Loucy (cell line): Measurements from ENCODE around the gene KIAA0825.

Experiments
- H2AFZ ChIP-seq: fragments of 200-600 bp; sonication (generic); 2 replicates; pipeline ENCODE4 v1.6.0; 2016; ENCODE audit warnings: antibody characterized with exemption, mild to moderate bottlenecking, low read length, moderate library complexity
- H3F3A ChIP-seq: fragments of 200-600 bp; 2 replicates; pipeline ENCODE4 v1.6.0; 2016; ENCODE audit warnings: antibody characterized with exemption, low read depth, mild to moderate bottlenecking
- H3K27me3 ChIP-seq: fragments of 200-600 bp; sonication (generic); 2 replicates; pipeline ENCODE4 v1.6.1; 2014; ENCODE audit warnings: low read length, mild to moderate bottlenecking; ENCODE audit not compliant: insufficient read depth, poor library complexity, severe bottlenecking
- H3K36me3 ChIP-seq: fragments of 200-600 bp; sonication (generic); 2 replicates; pipeline ENCODE4 v1.6.1; 2016; ENCODE audit warnings: low read length; ENCODE audit not compliant: insufficient read depth
- H3K4me1 ChIP-seq: fragments of 200-600 bp; sonication (generic); 2 replicates; pipeline ENCODE4 v1.5.1; 2014; ENCODE audit warnings: low read length, mild to moderate bottlenecking; ENCODE audit not compliant: insufficient read depth, poor library complexity, severe bottlenecking
- H3K4me2 ChIP-seq: fragments of 200-600 bp; sonication (generic); 2 replicates; pipeline ENCODE4 v1.6.0; 2014; ENCODE audit warnings: antibody characterized with exemption, low read length, low read depth, mild to moderate bottlenecking; ENCODE audit not compliant: poor library complexity, severe bottlenecking
- H3K4me3 ChIP-seq: fragments of 200-600 bp; sonication (generic); 2 replicates; pipeline ENCODE4 v1.5.1; 2014; ENCODE audit warnings: low read length, mild to moderate bottlenecking, mixed read lengths; ENCODE audit not compliant: poor library complexity, severe bottlenecking
- H3K79me2 ChIP-seq: fragments of 200-600 bp; sonication (generic); 2 replicates; pipeline ENCODE4 v1.6.1; 2014; ENCODE audit warnings: low read length; ENCODE audit not compliant: insufficient read depth
- H3K9ac ChIP-seq: fragments of 200-600 bp; sonication (generic); 2 replicates; pipeline ENCODE4 v1.6.0; 2014; ENCODE audit warnings: mild to moderate bottlenecking, low read depth, low read length, moderate library complexity; ENCODE audit not compliant: poor library complexity, severe bottlenecking
- H3K9me2 ChIP-seq: fragments of 200-600 bp; sonication (generic); replicated peaks from 2 replicates; pipeline ENCODE4 v1.6.1; 2016; ENCODE audit warnings: low read depth, low read length, mixed read lengths
- H3K9me3 ChIP-seq: fragments of 200-600 bp; sonication (generic); 2 replicates; pipeline ENCODE4 v1.6.1; 2014; ENCODE audit warnings: mild to moderate bottlenecking, antibody characterized with exemption, low read length, low read depth; ENCODE audit not compliant: insufficient read depth
- H4K20me1 ChIP-seq: fragments of 200-600 bp; sonication (generic); 2 replicates; pipeline ENCODE4 v1.6.0; 2014; ENCODE audit warnings: antibody characterized with exemption, low read length, mild to moderate bottlenecking; ENCODE audit not compliant: insufficient read depth, poor library complexity, severe bottlenecking
- EZH2phosphoT487 ChIP-seq: fragments of 200-600 bp; IDR thresholded peaks from 2 replicates; pipeline ENCODE4 v1.6.1; 2018; ENCODE audit warnings: antibody characterized with exemption, mild to moderate bottlenecking, moderate library complexity, borderline replicate concordance
- TF ChIP-seq, protein P1 (sequence below): fragments of 200-600 bp; sonication (generic); conservative IDR thresholded peaks from 2 replicates; pipeline ENCODE4 v1.5.1; 2014; ENCODE audit warnings: mild to moderate bottlenecking, antibody characterized with exemption, low read length

The KIAA0825 gene

DNA sequence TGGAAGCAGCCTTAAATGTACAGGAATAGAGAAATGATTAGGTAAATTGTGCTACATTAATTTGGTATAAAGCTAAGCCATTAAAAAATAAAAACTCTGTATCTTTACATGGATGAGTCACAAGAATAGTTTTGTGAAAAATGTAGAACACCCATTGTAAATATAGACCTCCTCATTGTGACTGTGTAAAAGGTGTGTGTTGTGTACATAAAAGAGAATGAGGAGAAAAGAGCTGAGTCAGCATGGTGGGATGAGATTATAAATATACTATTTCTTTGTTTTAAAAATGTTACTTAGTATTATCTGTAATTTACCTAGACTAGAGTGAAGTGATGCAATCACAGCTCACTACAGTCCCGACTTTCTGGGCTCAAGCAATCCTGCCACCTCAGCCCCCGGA is 250.5 kb downstream of the KIAA0825 start:
- no peaks in the 10 kb centered on the region for H4K20me1 ChIP-seq
- TF ChIP-seq EZH2phosphoT487 = no peak
- TF ChIP-seq, protein P1, sequence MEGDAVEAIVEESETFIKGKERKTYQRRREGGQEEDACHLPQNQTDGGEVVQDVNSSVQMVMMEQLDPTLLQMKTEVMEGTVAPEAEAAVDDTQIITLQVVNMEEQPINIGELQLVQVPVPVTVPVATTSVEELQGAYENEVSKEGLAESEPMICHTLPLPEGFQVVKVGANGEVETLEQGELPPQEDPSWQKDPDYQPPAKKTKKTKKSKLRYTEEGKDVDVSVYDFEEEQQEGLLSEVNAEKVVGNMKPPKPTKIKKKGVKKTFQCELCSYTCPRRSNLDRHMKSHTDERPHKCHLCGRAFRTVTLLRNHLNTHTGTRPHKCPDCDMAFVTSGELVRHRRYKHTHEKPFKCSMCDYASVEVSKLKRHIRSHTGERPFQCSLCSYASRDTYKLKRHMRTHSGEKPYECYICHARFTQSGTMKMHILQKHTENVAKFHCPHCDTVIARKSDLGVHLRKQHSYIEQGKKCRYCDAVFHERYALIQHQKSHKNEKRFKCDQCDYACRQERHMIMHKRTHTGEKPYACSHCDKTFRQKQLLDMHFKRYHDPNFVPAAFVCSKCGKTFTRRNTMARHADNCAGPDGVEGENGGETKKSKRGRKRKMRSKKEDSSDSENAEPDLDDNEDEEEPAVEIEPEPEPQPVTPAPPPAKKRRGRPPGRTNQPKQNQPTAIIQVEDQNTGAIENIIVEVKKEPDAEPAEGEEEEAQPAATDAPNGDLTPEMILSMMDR = no peak

DNA sequence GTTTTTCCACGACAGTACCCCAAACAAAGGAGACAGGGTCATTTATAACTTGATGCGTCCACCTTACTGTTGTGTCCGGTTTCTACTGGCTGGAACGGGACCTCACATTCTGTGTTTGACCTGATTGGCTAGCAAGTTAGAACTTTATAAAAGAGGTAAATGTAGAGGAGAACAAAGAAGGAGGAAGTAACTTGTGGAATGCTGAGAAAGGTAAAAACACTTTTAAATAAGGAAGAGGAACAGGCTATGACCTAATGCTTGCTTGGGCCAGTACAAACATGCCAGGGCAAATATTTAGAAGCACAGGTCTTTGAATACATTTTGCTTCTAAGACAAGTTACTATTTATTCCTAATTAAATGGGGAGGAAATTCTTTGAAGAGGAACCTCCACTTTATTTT is 251.6 kb downstream of the KIAA0825 start:
- H4K20me1 ChIP-seq = no peaks in the 10 kb centered on the region
- H3K4me3 ChIP-seq = no peak overlapping the region
- TF ChIP-seq, protein P1 = no peak
- TF ChIP-seq EZH2phosphoT487 = no peak
- no peak overlapping the region for H2AFZ ChIP-seq
- H3K79me2 ChIP-seq = no peaks in the 10 kb centered on the region
- no peaks in the 10 kb centered on the region for H3K4me1 ChIP-seq
- H3K36me3 ChIP-seq = no peaks in the 10 kb centered on the region
- H3K9ac ChIP-seq = no peak overlapping the region
- H3K27me3 ChIP-seq = no peaks in the 10 kb centered on the region
- no peaks in the 10 kb centered on the region for H3K9me3 ChIP-seq
- H3F3A ChIP-seq = no peaks in the 10 kb centered on the region
- no peaks in the 10 kb centered on the region for H3K9me2 ChIP-seq
- no peak overlapping the region for H3K4me2 ChIP-seq

More for the DNA sequence above, 250.5 kb downstream of the KIAA0825 start:
- Histone ChIP-seq H3K9me2 (no peaks in the 10 kb centered on the region), H3K27me3 (no peaks in the 10 kb centered on the region), H3K36me3 (no peaks in the 10 kb centered on the region), H2AFZ (no peak overlapping the region), H3K9me3 (no peaks in the 10 kb centered on the region), H3K4me2 (no peak overlapping the region), H3K79me2 (no peaks in the 10 kb centered on the region), H3K4me3 (no peak overlapping the region), H3K4me1 (no peaks in the 10 kb centered on the region), H3F3A (no peaks in the 10 kb centered on the region), H3K9ac (no peak overlapping the region)

DNA sequence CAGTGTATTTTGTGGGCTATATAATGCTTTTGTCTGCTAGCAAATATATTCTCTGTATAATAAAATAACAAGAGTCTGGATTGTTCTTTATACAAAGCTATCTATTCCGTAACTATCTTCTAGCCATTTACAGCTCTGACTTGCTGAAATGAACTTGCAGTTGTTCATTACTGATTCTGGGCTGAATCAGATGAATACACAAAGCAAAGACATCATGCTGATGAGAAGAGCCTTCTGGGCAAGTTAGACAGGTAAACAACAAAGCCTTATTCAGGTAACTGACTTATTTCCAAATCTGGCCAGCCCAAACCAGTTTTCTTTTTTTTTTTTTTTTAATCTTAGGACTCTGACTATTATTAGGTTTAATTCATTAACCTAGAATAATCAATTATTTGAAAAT is 255.5 kb downstream of the KIAA0825 start:
- Histone ChIP-seq H3K9ac (no peak overlapping the region), H3F3A (no peaks in the 10 kb centered on the region), H3K4me1 (no peaks in the 10 kb centered on the region), H2AFZ (no peak overlapping the region), H3K36me3 (no peaks in the 10 kb centered on the region), H4K20me1 (no peaks in the 10 kb centered on the region), H3K4me3 (no peak overlapping the region), H3K9me3 (no peaks in the 10 kb centered on the region), H3K4me2 (no peak overlapping the region), H3K9me2 (no peaks in the 10 kb centered on the region), H3K27me3 (no peaks in the 10 kb centered on the region), H3K79me2 (no peaks in the 10 kb centered on the region)
- no peak for TF ChIP-seq EZH2phosphoT487
- TF ChIP-seq, protein P1 = no peak
